Panc1 (cell line): ENCODE measurements around the gene GRIK4. TPM values are rescaled to one million over a fixed set of nuclear protein-coding genes. Genes with fewer than 3 reads are reported as not detected.

Experiments used
- ATAC-seq: fragments of 200-7000 bp; cut with Tn5 transposase; 2 replicates; pipeline ENCODE4 v1.9.1; 2020; ENCODE audit warnings: mild to moderate bottlenecking, moderate library complexity
- BruUV-seq: library from RNA; stranded (reverse); fragments of 400-500 nt; replicated peaks from 2 replicates; lab custom pipeline; 2021; lab: Mats Ljungman, UMichigan
- CTCF ChIA-PET: fragments of 300-600 bp; sonication (Branson Sonifier 250); formaldehyde crosslinking; loops from one replicate; lab custom pipeline; 2022; ENCODE audit warnings: antibody characterized with exemption; lab: Charles Lee
- POLR2A ChIA-PET: fragments of 300-600 bp; sonication (Branson Sonifier 250); formaldehyde crosslinking; loops from one replicate; lab custom pipeline; 2022; ENCODE audit warnings: antibody characterized with exemption; lab: Charles Lee
- DNase-seq: peaks from one replicate; pipeline ENCODE4 v3.0.0-alpha.2; 2010; ENCODE audit warnings: low read depth, low spot score
- H3K27ac ChIP-seq: 2 replicates; pipeline ENCODE4 v1.5.1; 2011; ENCODE audit warnings: mild to moderate bottlenecking, low read length, inconsistent platforms
- H3K27me3 ChIP-seq: fragments of 200-500 bp; sonication (Bioruptor generic); 2 replicates; pipeline ENCODE4 v1.6.0; 2014; ENCODE audit warnings: low read length, inconsistent platforms; ENCODE audit not compliant: control insufficient read depth, insufficient read depth
- H3K36me3 ChIP-seq: fragments of 200-500 bp; sonication (Bioruptor generic); 2 replicates; pipeline ENCODE4 v1.5.1; 2014; ENCODE audit warnings: inconsistent platforms, mild to moderate bottlenecking, low read length, moderate library complexity; ENCODE audit not compliant: control insufficient read depth, insufficient read depth
- H3K4me1 ChIP-seq: 2 replicates; pipeline ENCODE4 v1.5.1; 2011; ENCODE audit warnings: inconsistent platforms, mild to moderate bottlenecking, low read length, moderate library complexity; ENCODE audit not compliant: control insufficient read depth, insufficient read depth
- H3K4me3 ChIP-seq, 2 experiments: 2 replicates each; pipeline ENCODE4 v1.5.1; 2011 to 2012; ENCODE audit warnings: low read depth in 2 of 2, low read length in 2 of 2, mild to moderate bottlenecking in 2 of 2, inconsistent platforms in 1 of 2, moderate library complexity in 1 of 2
- H3K9me3 ChIP-seq: fragments of 200-500 bp; sonication (Bioruptor generic); 2 replicates; pipeline ENCODE4 v1.5.1; 2014; ENCODE audit warnings: low read depth, mild to moderate bottlenecking, inconsistent platforms, low read length, moderate library complexity; ENCODE audit not compliant: control insufficient read depth, insufficient read depth
- POLR2AphosphoS5 ChIP-seq: IDR thresholded peaks from 2 replicates; pipeline ENCODE4 v1.6.1; 2012; ENCODE audit warnings: mild to moderate bottlenecking, low read depth, low read length, moderate library complexity
- SIN3A ChIP-seq: IDR thresholded peaks from 2 replicates; pipeline ENCODE4 v1.6.1; 2012; ENCODE audit warnings: low read depth, mild to moderate bottlenecking, low read length, moderate library complexity, borderline replicate concordance; ENCODE audit not compliant: insufficient read depth
- TCF7L2 ChIP-seq: IDR thresholded peaks from 2 replicates; pipeline ENCODE4 v1.6.1; 2011; ENCODE audit warnings: mild to moderate bottlenecking, low read depth, low read length, inconsistent platforms
- in situ Hi-C: cut with HindIII; loops from 2 replicates; pipeline ENCODE4 v1.10.0; 2016; ENCODE audit warnings: low sequenced_read_pairs, low pct_unique_long_range_greater_than_20kb
- intact Hi-C: fragments of 100-400 bp; cut with micrococcal nuclease; formaldehyde crosslinking; loops from one replicate; pipeline ENCODE4 v1.10.0; 2022; ENCODE audit not compliant: unreplicated experiment
- total RNA-seq: library from RNA; stranded (reverse); gene quantifications from one replicate; pipeline ENCODE4 v1.2.1, GENCODE V29; 2021; ENCODE audit not compliant: unreplicated experiment
- TF ChIP-seq, protein P1 (sequence below): fragments of 450-650 bp; IDR thresholded peaks from 2 replicates; pipeline ENCODE4 v1.5.1; 2017; ENCODE audit warnings: mild to moderate bottlenecking
- TF ChIP-seq, protein P2 (sequence below), 2 experiments: IDR thresholded peaks; 2 replicates each; pipeline ENCODE4 v1.6.1; 2011 to 2012; ENCODE audit warnings: low read depth in 2 of 2, control low read depth in 1 of 2, low read length in 1 of 2, mild to moderate bottlenecking in 1 of 2, moderate library complexity in 1 of 2; ENCODE audit not compliant: insufficient read depth in 1 of 2

GRIK4 gene
- total RNA-seq, 1 experiment from 2014 or later: 0.62 TPM

DNA sequence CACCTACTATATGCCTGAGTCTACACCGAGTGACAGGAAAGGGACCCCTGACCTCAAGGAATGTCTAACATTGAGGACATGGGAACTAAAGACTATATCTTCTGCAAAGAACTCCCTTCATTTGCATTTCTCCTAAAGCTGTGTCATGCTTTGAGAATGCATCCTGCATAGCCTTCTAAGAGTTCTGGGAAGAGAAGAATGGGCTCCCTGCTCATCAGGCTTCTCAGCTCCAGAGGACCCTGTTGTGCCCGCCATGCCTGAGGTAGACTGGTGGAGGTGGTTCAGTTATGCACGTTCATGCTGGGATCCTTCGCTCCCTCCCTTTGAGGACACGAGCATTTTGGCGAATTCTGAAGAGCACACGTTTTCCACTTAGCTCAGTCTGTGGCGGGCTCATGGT lies 63.3 kb downstream of the GRIK4 start:
- Histone ChIP-seq H3K4me1 (no peaks in the 10 kb centered on the region), H3K4me3 (no peak overlapping the region), H3K27ac (no peak overlapping the region), H3K27me3 (peaks cover 4% of the 10 kb centered on the region; the same call in 1 of the 2 replicates), H3K9me3 (no peaks in the 10 kb centered on the region), H3K36me3 (no peaks in the 10 kb centered on the region)
- intact Hi-C loops: no loop called here
- BruUV-seq: no TSS peak
- TF ChIP-seq TCF7L2: no peak
- TF ChIP-seq, protein P1, sequence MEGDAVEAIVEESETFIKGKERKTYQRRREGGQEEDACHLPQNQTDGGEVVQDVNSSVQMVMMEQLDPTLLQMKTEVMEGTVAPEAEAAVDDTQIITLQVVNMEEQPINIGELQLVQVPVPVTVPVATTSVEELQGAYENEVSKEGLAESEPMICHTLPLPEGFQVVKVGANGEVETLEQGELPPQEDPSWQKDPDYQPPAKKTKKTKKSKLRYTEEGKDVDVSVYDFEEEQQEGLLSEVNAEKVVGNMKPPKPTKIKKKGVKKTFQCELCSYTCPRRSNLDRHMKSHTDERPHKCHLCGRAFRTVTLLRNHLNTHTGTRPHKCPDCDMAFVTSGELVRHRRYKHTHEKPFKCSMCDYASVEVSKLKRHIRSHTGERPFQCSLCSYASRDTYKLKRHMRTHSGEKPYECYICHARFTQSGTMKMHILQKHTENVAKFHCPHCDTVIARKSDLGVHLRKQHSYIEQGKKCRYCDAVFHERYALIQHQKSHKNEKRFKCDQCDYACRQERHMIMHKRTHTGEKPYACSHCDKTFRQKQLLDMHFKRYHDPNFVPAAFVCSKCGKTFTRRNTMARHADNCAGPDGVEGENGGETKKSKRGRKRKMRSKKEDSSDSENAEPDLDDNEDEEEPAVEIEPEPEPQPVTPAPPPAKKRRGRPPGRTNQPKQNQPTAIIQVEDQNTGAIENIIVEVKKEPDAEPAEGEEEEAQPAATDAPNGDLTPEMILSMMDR: no peak
- no peak for TF ChIP-seq SIN3A
- TF ChIP-seq, protein P2, sequence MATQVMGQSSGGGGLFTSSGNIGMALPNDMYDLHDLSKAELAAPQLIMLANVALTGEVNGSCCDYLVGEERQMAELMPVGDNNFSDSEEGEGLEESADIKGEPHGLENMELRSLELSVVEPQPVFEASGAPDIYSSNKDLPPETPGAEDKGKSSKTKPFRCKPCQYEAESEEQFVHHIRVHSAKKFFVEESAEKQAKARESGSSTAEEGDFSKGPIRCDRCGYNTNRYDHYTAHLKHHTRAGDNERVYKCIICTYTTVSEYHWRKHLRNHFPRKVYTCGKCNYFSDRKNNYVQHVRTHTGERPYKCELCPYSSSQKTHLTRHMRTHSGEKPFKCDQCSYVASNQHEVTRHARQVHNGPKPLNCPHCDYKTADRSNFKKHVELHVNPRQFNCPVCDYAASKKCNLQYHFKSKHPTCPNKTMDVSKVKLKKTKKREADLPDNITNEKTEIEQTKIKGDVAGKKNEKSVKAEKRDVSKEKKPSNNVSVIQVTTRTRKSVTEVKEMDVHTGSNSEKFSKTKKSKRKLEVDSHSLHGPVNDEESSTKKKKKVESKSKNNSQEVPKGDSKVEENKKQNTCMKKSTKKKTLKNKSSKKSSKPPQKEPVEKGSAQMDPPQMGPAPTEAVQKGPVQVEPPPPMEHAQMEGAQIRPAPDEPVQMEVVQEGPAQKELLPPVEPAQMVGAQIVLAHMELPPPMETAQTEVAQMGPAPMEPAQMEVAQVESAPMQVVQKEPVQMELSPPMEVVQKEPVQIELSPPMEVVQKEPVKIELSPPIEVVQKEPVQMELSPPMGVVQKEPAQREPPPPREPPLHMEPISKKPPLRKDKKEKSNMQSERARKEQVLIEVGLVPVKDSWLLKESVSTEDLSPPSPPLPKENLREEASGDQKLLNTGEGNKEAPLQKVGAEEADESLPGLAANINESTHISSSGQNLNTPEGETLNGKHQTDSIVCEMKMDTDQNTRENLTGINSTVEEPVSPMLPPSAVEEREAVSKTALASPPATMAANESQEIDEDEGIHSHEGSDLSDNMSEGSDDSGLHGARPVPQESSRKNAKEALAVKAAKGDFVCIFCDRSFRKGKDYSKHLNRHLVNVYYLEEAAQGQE (IDR thresholded peaks at IDR 0.05; ENCODE audit: insufficient read depth in 1 of 2, low read depth in 2 of 2, low read length in 1 of 2): no peak
- TF ChIP-seq POLR2AphosphoS5: no peak
- ChIA-PET POLR2A (interaction anchor here (0.6 kb wide), 1 partner anchor 26 kb away, joined by 7 read pairs; no protein-coding TSS in a partner anchor), CTCF (no interaction called here)
- in situ Hi-C loops: no loop called here
- DNase-seq: no peak
- no peak for ATAC-seq

DNA sequence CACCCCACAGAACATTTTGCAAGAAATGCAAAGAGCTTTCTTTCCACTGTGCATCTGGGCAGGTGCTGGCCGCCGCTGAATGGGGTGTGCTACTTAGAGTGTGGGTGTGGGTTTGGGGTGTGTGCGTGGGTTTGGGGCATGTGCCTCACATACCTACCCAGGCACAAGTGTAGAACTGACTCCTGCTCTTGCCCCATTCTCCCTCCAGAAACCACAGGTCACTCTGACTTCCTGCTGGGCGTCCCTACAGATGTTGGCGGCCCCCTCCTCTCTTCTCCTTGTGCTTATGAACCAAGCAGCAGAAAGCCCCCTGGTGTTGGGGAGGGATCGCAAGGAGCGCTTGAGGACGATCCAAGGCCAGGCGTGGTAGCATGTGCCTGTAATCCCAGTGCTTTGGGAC lies 63.9 kb downstream of the GRIK4 start:
- CTCF ChIA-PET: no interaction called here
- ATAC-seq (no peak), DNase-seq (no peak)
- intact Hi-C loops: no loop called here
- no peaks in the 10 kb centered on the region for H3K36me3 ChIP-seq
- POLR2A ChIA-PET: interaction anchor here (0.6 kb wide), 1 partner anchor 26 kb away, joined by 7 read pairs; no protein-coding TSS in a partner anchor
- no peaks in the 10 kb centered on the region for H3K4me1 ChIP-seq
- no peak overlapping the region for H3K27ac ChIP-seq
- BruUV-seq: no TSS peak
- TF ChIP-seq, protein P1: no peak
- TF ChIP-seq, protein P2 (IDR thresholded peaks at IDR 0.05; ENCODE audit: insufficient read depth in 1 of 2, low read depth in 2 of 2, low read length in 1 of 2): no peak
- TF ChIP-seq TCF7L2: no peak
- TF ChIP-seq SIN3A: no peak
- no peak for TF ChIP-seq POLR2AphosphoS5
- H3K27me3 ChIP-seq: peaks cover 4% of the 10 kb centered on the region; the same call in 1 of the 2 replicates
- in situ Hi-C loops: no loop called here
- no peaks in the 10 kb centered on the region for H3K9me3 ChIP-seq
- no peak overlapping the region for H3K4me3 ChIP-seq
